HepG2 (cell line): ENCODE results near the gene TRMT10C. TPM values are rescaled to one million over a fixed set of nuclear protein-coding genes. Genes with fewer than 3 reads are reported as not detected.
A peak's percentile ranks its signal among the peaks of the same experiment; 100 is the strongest.

Experiments used
- ATF6 ChIP-seq: sonication (generic); formaldehyde crosslinking; conservative IDR thresholded peaks from 2 replicates; pipeline ENCODE4 v1.4.0; 2020; ENCODE audit warnings: missing genetic modification reagents
- CREB3 ChIP-seq: sonication (generic); formaldehyde crosslinking; IDR thresholded peaks from 2 replicates; pipeline ENCODE4 v1.5.0; 2020; ENCODE audit warnings: missing genetic modification reagents
- DDIT3 ChIP-seq: sonication (generic); formaldehyde crosslinking; IDR thresholded peaks from 2 replicates; pipeline ENCODE4 v1.4.0; 2020; ENCODE audit warnings: mild to moderate bottlenecking, missing genetic modification reagents
- DNMT1 ChIP-seq: sonication (generic); formaldehyde crosslinking; IDR thresholded peaks from 2 replicates; pipeline ENCODE4 v1.5.1; 2020; ENCODE audit warnings: mild to moderate bottlenecking, missing genetic modification reagents
- DR1 ChIP-seq: sonication (generic); formaldehyde crosslinking; IDR thresholded peaks from 2 replicates; pipeline ENCODE4 v1.8.0; 2021; ENCODE audit warnings: mild to moderate bottlenecking, missing genetic modification reagents, inconsistent platforms
- HCFC1 ChIP-seq: fragments of 150-350 bp; IDR thresholded peaks from 2 replicates; pipeline ENCODE4 v1.6.1; 2014; ENCODE audit warnings: low read depth, low read length
- KAT8 ChIP-seq: IDR thresholded peaks from 2 replicates; pipeline ENCODE4 v1.6.1; 2016; ENCODE audit warnings: missing genetic modification reagents, missing compliant biosample characterization
- KLF12 ChIP-seq: sonication (generic); formaldehyde crosslinking; IDR thresholded peaks from 2 replicates; pipeline ENCODE4 v1.4.0; 2020; ENCODE audit warnings: missing genetic modification reagents, borderline replicate concordance
- MLX ChIP-seq: IDR thresholded peaks from 2 replicates; pipeline ENCODE4 v1.6.1; 2016
- NFYB ChIP-seq: sonication (generic); formaldehyde crosslinking; IDR thresholded peaks from 2 replicates; pipeline ENCODE4 v1.4.0; 2020; ENCODE audit warnings: missing genetic modification reagents
- SRSF9 ChIP-seq: fragments of 200-400 bp; formaldehyde crosslinking; IDR thresholded peaks from 2 replicates; pipeline ENCODE4 v1.6.1; 2018; ENCODE audit warnings: borderline replicate concordance, mild to moderate bottlenecking, low read depth, low read length; ENCODE audit not compliant: insufficient read depth, poor library complexity, severe bottlenecking
- TFDP1 ChIP-seq: IDR thresholded peaks from 2 replicates; pipeline ENCODE4 v1.6.1; 2016; ENCODE audit warnings: missing compliant biosample characterization, missing genetic modification reagents, borderline replicate concordance
- THAP9 ChIP-seq: sonication (generic); formaldehyde crosslinking; IDR thresholded peaks from 2 replicates; pipeline ENCODE4; 2020; ENCODE audit warnings: missing genetic modification reagents, mild to moderate bottlenecking, borderline replicate concordance
- TP53 ChIP-seq: sonication (generic); formaldehyde crosslinking; conservative IDR thresholded peaks from 2 replicates; pipeline ENCODE4 v1.4.0; 2020; ENCODE audit warnings: missing genetic modification reagents
- ZBTB1 ChIP-seq: sonication (generic); formaldehyde crosslinking; IDR thresholded peaks from 2 replicates; pipeline ENCODE4 v1.4.0; 2020; ENCODE audit warnings: missing genetic modification reagents, borderline replicate concordance
- ZBTB7B ChIP-seq: sonication (generic); formaldehyde crosslinking; IDR thresholded peaks from 2 replicates; pipeline ENCODE4 v1.4.0; 2020; ENCODE audit warnings: missing genetic modification reagents
- ZNF430 ChIP-seq: sonication (generic); formaldehyde crosslinking; IDR thresholded peaks from 2 replicates; pipeline ENCODE4 v1.9.0; 2021; ENCODE audit warnings: mild to moderate bottlenecking, missing genetic modification reagents
- ZNF614 ChIP-seq: IDR thresholded peaks from 2 replicates; pipeline ENCODE4 v1.6.1; 2018; ENCODE audit warnings: missing biosample characterization, missing genetic modification reagents, inconsistent platforms, borderline replicate concordance
- ZNF770 ChIP-seq: sonication (generic); formaldehyde crosslinking; IDR thresholded peaks from 2 replicates; pipeline ENCODE4 v1.5.0; 2020; ENCODE audit warnings: mild to moderate bottlenecking, missing genetic modification reagents
- ZSCAN29 ChIP-seq: sonication (generic); formaldehyde crosslinking; conservative IDR thresholded peaks from 2 replicates; pipeline ENCODE4 v1.4.0; 2020; ENCODE audit warnings: mild to moderate bottlenecking, missing genetic modification reagents
- polyA plus RNA-seq, 8 experiments: library from polyadenylated mRNA; depleted of rRNA in 3 of 8; stranded (reverse) in 7 of 8; unstranded in 1 of 8; fragments of >200 nt; fragmentation: Illumina TruSeq in 4 of 8; extraction: Trizol in 4 of 8; gene quantifications; 2 replicates each; pipeline versions ENCODE4 v1.2.1 to v1.2.3, GENCODE V29; 2011 to 2016; ENCODE audit warnings: low read depth in 4 of 8, missing spikeins in 1 of 8, mixed read lengths in 1 of 8; ENCODE audit not compliant: insufficient read depth in 1 of 8
- total RNA-seq, 5 experiments: library from RNA; depleted of rRNA; stranded (reverse); fragments of >200 nt; fragmentation: Illumina TruSeq; extraction: Trizol; gene quantifications; 2 replicates each; pipeline ENCODE4 v1.2.3, GENCODE V29; 2016; ENCODE audit warnings: low read depth in 1 of 5

The TRMT10C gene
- total and polyA plus RNA-seq, 2 of the 13 experiments (the other 11 are each of a cell fraction or from before 2014, with no cell fraction given), result 10.8 to 39.2 TPM

- TF ChIP-seq ATF6 (CRISPR knock-in tag) (no peak), KLF12 (CRISPR knock-in tag) (no peak), DR1 (CRISPR knock-in tag) (no peak), ZSCAN29 (no peak), HCFC1 (no peak), DNMT1 (CRISPR knock-in tag) (no peak), ZNF430 (CRISPR knock-in tag) (no peak), ZNF770 (CRISPR knock-in tag) (peak; percentile 96), NFYB (no peak), THAP9 (CRISPR knock-in tag) (no peak), CREB3 (no peak), MLX (CRISPR knock-in tag) (no peak), TP53 (CRISPR knock-in tag) (no peak), ZBTB7B (CRISPR knock-in tag) (no peak), ZBTB1 (CRISPR knock-in tag) (no peak), SRSF9 (no peak), TFDP1 (CRISPR knock-in tag) (no peak), DDIT3 (no peak), KAT8 (CRISPR knock-in tag) (peak; percentile 75; the same call in 1 of the 2 replicates), ZNF614 (CRISPR knock-in tag) (no peak)
Measured at GRCh38 chr3:101548527-101549105, 13.1 kb upstream of the TRMT10C start (continued).
